CD4-positive, alpha-beta T cell treated with Interleukin-17A for 4 hours (primary cell): Measurements from ENCODE around the gene ABLIM2.

Source experiments
- DNase-seq: peaks from one replicate; pipeline ENCODE4 v3.0.0-alpha.2; 2020; ENCODE audit warnings: mixed read lengths

The ABLIM2 gene

GRCh38 chr4:8040607-8041006 lies 118.0 kb downstream of the ABLIM2 start:
- no peak for DNase-seq

- no peak for DNase-seq
Measured at GRCh38 chr4:8039853-8040252, 118.8 kb downstream of the ABLIM2 start.

- DNase-seq = no peak
Measured at GRCh38 chr4:8039290-8039689, 119.3 kb downstream of the ABLIM2 start.

- no peak for DNase-seq
Measured at GRCh38 chr4:8038719-8039251, 119.8 kb downstream of the ABLIM2 start.

- DNase-seq = no peak
Measured at GRCh38 chr4:8038083-8038482, 120.5 kb downstream of the ABLIM2 start.

GRCh38 chr4:8037150-8037769 lies 121.4 kb downstream of the ABLIM2 start:
- no peak for DNase-seq

- no peak for DNase-seq
Measured at GRCh38 chr4:8035371-8035780, 123.2 kb downstream of the ABLIM2 start.

GRCh38 chr4:8033829-8034528 lies 124.6 kb downstream of the ABLIM2 start:
- no peak for DNase-seq

GRCh38 chr4:8033067-8033755 lies 125.4 kb downstream of the ABLIM2 start:
- no peak for DNase-seq

- DNase-seq = no peak
Measured at GRCh38 chr4:8032381-8032780, 126.2 kb downstream of the ABLIM2 start.

- DNase-seq = no peak
Measured at GRCh38 chr4:8030121-8030781, 128.4 kb downstream of the ABLIM2 start.

- DNase-seq = no peak
Measured at GRCh38 chr4:8029689-8030088, 128.9 kb downstream of the ABLIM2 start.

GRCh38 chr4:8028884-8029568 lies 129.6 kb downstream of the ABLIM2 start:
- no peak for DNase-seq

GRCh38 chr4:8028368-8028767 lies 130.2 kb downstream of the ABLIM2 start:
- DNase-seq = no peak

- no peak for DNase-seq
Measured at GRCh38 chr4:8026453-8026852, 132.2 kb downstream of the ABLIM2 start.

- no peak for DNase-seq
Measured at GRCh38 chr4:8025668-8026067, 132.9 kb downstream of the ABLIM2 start.

GRCh38 chr4:8024073-8024786 lies 134.4 kb downstream of the ABLIM2 start:
- no peak for DNase-seq

GRCh38 chr4:8023696-8024033 lies 134.9 kb downstream of the ABLIM2 start:
- DNase-seq = no peak

GRCh38 chr4:8022767-8023695 lies 135.6 kb downstream of the ABLIM2 start:
- DNase-seq = no peak

GRCh38 chr4:8021796-8022195 lies 136.8 kb downstream of the ABLIM2 start:
- no peak for DNase-seq
